NT2/D1 (cell line): ENCODE data around the gene TGFBR3.

Source experiments
- DNase-seq: peaks from one replicate; pipeline ENCODE4 v3.0.0-alpha.2; 2011; ENCODE audit warnings: low read depth, low spot score
- H3K27me3 ChIP-seq: 2 replicates; pipeline ENCODE4 v1.6.0; 2011; ENCODE audit warnings: mild to moderate bottlenecking; ENCODE audit not compliant: insufficient read length, insufficient read depth
- H3K36me3 ChIP-seq: 2 replicates; pipeline ENCODE4 v1.6.1; 2011; ENCODE audit warnings: mild to moderate bottlenecking, low read length, mixed read lengths; ENCODE audit not compliant: insufficient read depth, insufficient read length
- H3K4me1 ChIP-seq: 2 replicates; pipeline ENCODE4 v1.5.1; 2011; ENCODE audit not compliant: insufficient read depth, insufficient read length
- H3K4me3 ChIP-seq: 2 replicates; pipeline ENCODE4 v1.5.1; 2011; ENCODE audit warnings: low read depth; ENCODE audit not compliant: insufficient read length
- H3K9ac ChIP-seq: 2 replicates; pipeline ENCODE4 v1.6.0; 2011; ENCODE audit warnings: low read depth; ENCODE audit not compliant: insufficient read length
- H3K9me3 ChIP-seq: 2 replicates; pipeline ENCODE4 v1.5.1; 2011; ENCODE audit warnings: mild to moderate bottlenecking, low read length; ENCODE audit not compliant: insufficient read depth
- SUZ12 ChIP-seq: IDR thresholded peaks from 2 replicates; pipeline ENCODE4 v1.6.1; 2011; ENCODE audit not compliant: insufficient read length, insufficient read depth; ENCODE audit errors: extremely low read depth
- YY1 ChIP-seq: IDR thresholded peaks from 2 replicates; pipeline ENCODE4 v1.6.1; 2011; ENCODE audit not compliant: insufficient read length, insufficient read depth
- ZNF274 ChIP-seq: IDR thresholded peaks from 2 replicates; pipeline ENCODE4 v1.6.1; 2011; ENCODE audit warnings: mild to moderate bottlenecking, low read depth, low read length

Gene TGFBR3

DNA sequence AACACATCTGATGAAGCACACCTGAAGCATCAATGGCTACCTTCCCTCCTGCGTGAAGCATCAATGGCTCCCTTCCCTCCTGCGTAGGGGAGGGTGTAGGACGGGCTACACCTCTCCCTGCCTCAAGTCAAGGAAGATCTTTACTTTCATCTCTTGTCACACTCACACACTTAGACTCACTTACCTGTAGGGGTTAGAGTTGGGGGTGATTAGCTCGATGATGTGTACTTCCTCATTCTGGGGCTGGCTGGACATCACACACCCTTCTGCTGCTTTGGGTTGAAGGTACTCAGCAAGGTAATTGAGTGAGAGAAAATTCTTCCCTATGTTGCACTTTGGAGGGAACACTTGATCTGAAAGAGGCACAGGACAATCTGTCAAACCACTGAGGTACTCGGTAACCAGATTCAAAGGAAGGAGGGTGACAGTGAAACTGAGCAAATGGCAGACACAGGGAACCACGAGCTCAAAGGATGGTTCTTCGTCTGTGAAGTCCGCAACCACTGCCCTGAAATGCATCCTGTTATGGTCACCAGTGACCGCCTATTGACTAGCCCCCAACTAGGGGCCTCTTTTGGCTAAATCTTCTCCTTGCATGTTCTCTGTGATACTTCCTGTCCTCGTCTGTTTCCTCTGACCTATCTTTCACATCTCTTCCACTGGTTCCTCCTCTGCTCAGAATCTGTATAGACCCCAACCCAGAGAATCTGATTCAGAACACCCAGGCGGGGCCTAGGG is 156.2 kb downstream of the TGFBR3 start:
- H3K9me3 ChIP-seq: no peaks in the 10 kb centered on the region
- peaks cover 7% of the 10 kb centered on the region for H3K36me3 ChIP-seq
- H3K9ac ChIP-seq: no peak overlapping the region
- H3K4me1 ChIP-seq: peaks cover 6% of the 10 kb centered on the region
- TF ChIP-seq ZNF274 (no peak), YY1 (no peak), SUZ12 (no peak)
- DNase-seq: no peak
- no peak overlapping the region for H3K4me3 ChIP-seq
- no peaks in the 10 kb centered on the region for H3K27me3 ChIP-seq

DNA sequence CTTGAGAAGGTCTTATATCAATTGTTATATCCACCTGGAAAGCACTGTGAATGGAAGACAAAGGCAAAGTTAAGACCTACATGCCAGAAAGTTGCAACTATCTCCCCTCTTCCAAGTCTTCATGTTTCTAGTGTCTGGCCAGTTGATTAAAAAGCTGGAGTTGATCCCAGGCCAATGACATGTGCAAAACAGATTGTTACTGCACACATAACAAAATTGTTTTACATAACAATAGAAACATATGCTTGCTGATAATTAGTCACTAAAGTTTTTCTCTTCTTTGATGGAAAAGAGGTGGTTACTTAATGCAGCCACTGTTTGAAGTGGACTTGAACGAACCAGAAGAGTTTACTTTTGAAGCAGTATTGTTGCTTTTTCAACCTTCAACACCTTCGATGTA is 158.2 kb downstream of the TGFBR3 start:
- Histone ChIP-seq H3K4me1 (peaks cover 6% of the 10 kb centered on the region), H3K9ac (no peak overlapping the region), H3K27me3 (no peaks in the 10 kb centered on the region), H3K36me3 (peaks cover 7% of the 10 kb centered on the region), H3K9me3 (no peaks in the 10 kb centered on the region), H3K4me3 (no peak overlapping the region)
- TF ChIP-seq SUZ12: no peak
- TF ChIP-seq YY1: no peak
- no peak for TF ChIP-seq ZNF274
- DNase-seq: no peak

- Histone ChIP-seq H3K4me3 (no peak overlapping the region), H3K27me3 (no peaks in the 10 kb centered on the region), H3K36me3 (peaks cover 8% of the 10 kb centered on the region), H3K9me3 (no peaks in the 10 kb centered on the region), H3K4me1 (peaks cover 2% of the 10 kb centered on the region), H3K9ac (no peak overlapping the region)
- no peak for TF ChIP-seq SUZ12
- TF ChIP-seq YY1: no peak
- TF ChIP-seq ZNF274: no peak
- DNase-seq: no peak
These were observed 159.8 kb downstream of the TGFBR3 start for GRCh38 chr1:91725989-91726721.

DNA sequence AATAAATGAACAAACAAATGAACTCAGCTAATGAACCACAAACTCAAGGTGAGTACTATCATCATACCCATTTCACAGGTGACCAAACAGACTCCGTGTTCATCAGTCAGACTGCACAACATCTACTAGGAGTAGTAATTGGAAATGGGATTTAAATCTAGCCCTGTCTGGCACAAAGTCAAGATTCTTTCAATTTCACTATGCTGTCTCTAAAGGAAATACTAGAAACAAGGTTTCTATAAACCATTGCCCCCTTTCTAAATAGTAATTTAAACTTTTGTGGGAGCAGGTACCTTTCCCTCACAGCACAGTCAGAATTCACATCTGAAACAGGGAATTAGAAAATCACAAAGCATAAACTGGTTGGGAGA is 160.3 kb downstream of the TGFBR3 start:
- Histone ChIP-seq H3K9ac (no peak overlapping the region), H3K4me1 (no peaks in the 10 kb centered on the region), H3K36me3 (peaks cover 9% of the 10 kb centered on the region), H3K4me3 (no peak overlapping the region), H3K9me3 (no peaks in the 10 kb centered on the region), H3K27me3 (no peaks in the 10 kb centered on the region)
- TF ChIP-seq YY1 (no peak), SUZ12 (no peak), ZNF274 (no peak)
- DNase-seq: no peak

GRCh38 chr1:91724644-91725043 is 161.3 kb downstream of the TGFBR3 start:
- TF ChIP-seq ZNF274 (no peak), YY1 (no peak), SUZ12 (no peak)
- no peaks in the 10 kb centered on the region for H3K27me3 ChIP-seq
- H3K36me3 ChIP-seq: peaks cover 14% of the 10 kb centered on the region
- no peak overlapping the region for H3K9ac ChIP-seq
- H3K4me1 ChIP-seq: no peaks in the 10 kb centered on the region
- no peak for DNase-seq
- no peaks in the 10 kb centered on the region for H3K9me3 ChIP-seq
- no peak overlapping the region for H3K4me3 ChIP-seq

- H3K9ac ChIP-seq: no peak overlapping the region
- DNase-seq: no peak
- H3K36me3 ChIP-seq: peaks cover 13% of the 10 kb centered on the region
- TF ChIP-seq SUZ12: no peak
- no peak for TF ChIP-seq YY1
- no peak for TF ChIP-seq ZNF274
- no peaks in the 10 kb centered on the region for H3K4me1 ChIP-seq
- no peaks in the 10 kb centered on the region for H3K9me3 ChIP-seq
- no peaks in the 10 kb centered on the region for H3K27me3 ChIP-seq
- no peak overlapping the region for H3K4me3 ChIP-seq
These were observed 161.7 kb downstream of the TGFBR3 start for GRCh38 chr1:91724231-91724630.

GRCh38 chr1:91720044-91720443 is 165.9 kb downstream of the TGFBR3 start:
- Histone ChIP-seq H3K36me3 (peaks cover 20% of the 10 kb centered on the region), H3K27me3 (no peaks in the 10 kb centered on the region), H3K4me3 (no peak overlapping the region), H3K9me3 (no peaks in the 10 kb centered on the region), H3K9ac (no peak overlapping the region), H3K4me1 (no peaks in the 10 kb centered on the region)
- no peak for DNase-seq
- TF ChIP-seq ZNF274 (no peak), SUZ12 (no peak), YY1 (no peak)
